ENCODE measurements around the gene ATE1. TPM values are rescaled to one million over a fixed set of nuclear protein-coding genes. Genes with fewer than 3 reads are reported as not detected.

ATE1 gene
- total RNA-seq, 1 donor from 2014 or later, result 6.9 TPM

- Histone ChIP-seq H3K27ac (no peak overlapping the region), H3K9me3 (no peaks in the 10 kb centered on the region), H3K27me3 (no peaks in the 10 kb centered on the region), H3K36me3 (peaks cover 0 to 13% of the 10 kb centered on the region in 2 donors), H3K4me1 (no peaks in the 10 kb centered on the region), H3K4me3 (no peak overlapping the region)
- intact Hi-C loops (cut with DNase I), result no loop called here
- TF ChIP-seq, protein P1, sequence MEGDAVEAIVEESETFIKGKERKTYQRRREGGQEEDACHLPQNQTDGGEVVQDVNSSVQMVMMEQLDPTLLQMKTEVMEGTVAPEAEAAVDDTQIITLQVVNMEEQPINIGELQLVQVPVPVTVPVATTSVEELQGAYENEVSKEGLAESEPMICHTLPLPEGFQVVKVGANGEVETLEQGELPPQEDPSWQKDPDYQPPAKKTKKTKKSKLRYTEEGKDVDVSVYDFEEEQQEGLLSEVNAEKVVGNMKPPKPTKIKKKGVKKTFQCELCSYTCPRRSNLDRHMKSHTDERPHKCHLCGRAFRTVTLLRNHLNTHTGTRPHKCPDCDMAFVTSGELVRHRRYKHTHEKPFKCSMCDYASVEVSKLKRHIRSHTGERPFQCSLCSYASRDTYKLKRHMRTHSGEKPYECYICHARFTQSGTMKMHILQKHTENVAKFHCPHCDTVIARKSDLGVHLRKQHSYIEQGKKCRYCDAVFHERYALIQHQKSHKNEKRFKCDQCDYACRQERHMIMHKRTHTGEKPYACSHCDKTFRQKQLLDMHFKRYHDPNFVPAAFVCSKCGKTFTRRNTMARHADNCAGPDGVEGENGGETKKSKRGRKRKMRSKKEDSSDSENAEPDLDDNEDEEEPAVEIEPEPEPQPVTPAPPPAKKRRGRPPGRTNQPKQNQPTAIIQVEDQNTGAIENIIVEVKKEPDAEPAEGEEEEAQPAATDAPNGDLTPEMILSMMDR (IDR thresholded peaks at IDR 0.05), result no peak
- no peak for DNase-seq (ENCODE audit: low spot score in 2 of 2)
These were observed 83.3 kb downstream of the ATE1 start for GRCh38 chr10:121844537-121844936.

GRCh38 chr10:121843379-121843778, 84.5 kb downstream of the ATE1 start:
- no peak overlapping the region for H3K27ac ChIP-seq
- no peak overlapping the region for H3K4me3 ChIP-seq
- H3K27me3 ChIP-seq, result no peaks in the 10 kb centered on the region
- intact Hi-C loops (cut with DNase I), result no loop called here
- no peaks in the 10 kb centered on the region for H3K4me1 ChIP-seq
- peaks cover 0 to 5% of the 10 kb centered on the region in 2 donors for H3K36me3 ChIP-seq
- DNase-seq (ENCODE audit: low spot score in 2 of 2), result no peak
- TF ChIP-seq, protein P1 (IDR thresholded peaks at IDR 0.05), result no peak
- H3K9me3 ChIP-seq, result no peaks in the 10 kb centered on the region

- no peak overlapping the region for H3K4me3 ChIP-seq
These were observed 86.0 kb downstream of the ATE1 start for GRCh38 chr10:121841862-121842261.

GRCh38 chr10:121838931-121839330, 88.9 kb downstream of the ATE1 start:
- no peak overlapping the region for H3K4me3 ChIP-seq
- H3K27ac ChIP-seq, result no peak overlapping the region
- intact Hi-C loops (cut with DNase I), result no loop called here
- H3K9me3 ChIP-seq, result no peaks in the 10 kb centered on the region
- no peaks in the 10 kb centered on the region for H3K27me3 ChIP-seq
- TF ChIP-seq, protein P1 (IDR thresholded peaks at IDR 0.05), result no peak
- no peaks in the 10 kb centered on the region for H3K36me3 ChIP-seq
- DNase-seq (ENCODE audit: low spot score in 2 of 2), result no peak
- H3K4me1 ChIP-seq, result no peaks in the 10 kb centered on the region

More at GRCh38 chr10:121841862-121842261, 86.0 kb downstream of the ATE1 start:
- Histone ChIP-seq H3K36me3 (peaks cover 0 to 5% of the 10 kb centered on the region in 2 donors), H3K9me3 (no peaks in the 10 kb centered on the region), H3K4me1 (no peaks in the 10 kb centered on the region), H3K27me3 (no peaks in the 10 kb centered on the region), H3K27ac (no peak overlapping the region)
- DNase-seq (ENCODE audit: low spot score in 2 of 2), result no peak
- TF ChIP-seq, protein P1 (IDR thresholded peaks at IDR 0.05), result no peak
- intact Hi-C loops (cut with DNase I), result no loop called here

- Histone ChIP-seq H3K4me1 (no peaks in the 10 kb centered on the region), H3K36me3 (no peaks in the 10 kb centered on the region), H3K9me3 (no peaks in the 10 kb centered on the region), H3K27me3 (no peaks in the 10 kb centered on the region), H3K27ac (no peak overlapping the region), H3K4me3 (no peak overlapping the region)
- DNase-seq (ENCODE audit: low spot score in 2 of 2), result no peak
- TF ChIP-seq, protein P1 (IDR thresholded peaks at IDR 0.05), result no peak
- intact Hi-C loops (cut with DNase I), result no loop called here
These were observed 89.7 kb downstream of the ATE1 start for GRCh38 chr10:121838149-121838548.

GRCh38 chr10:121836171-121836570, 91.7 kb downstream of the ATE1 start:
- no peak overlapping the region for H3K27ac ChIP-seq
- no peaks in the 10 kb centered on the region for H3K4me1 ChIP-seq
- intact Hi-C loops (cut with DNase I), result no loop called here
- H3K4me3 ChIP-seq, result no peak overlapping the region
- H3K36me3 ChIP-seq, result no peaks in the 10 kb centered on the region
- no peak for DNase-seq (ENCODE audit: low spot score in 2 of 2)
- TF ChIP-seq, protein P1 (IDR thresholded peaks at IDR 0.05), result no peak
- no peaks in the 10 kb centered on the region for H3K27me3 ChIP-seq
- H3K9me3 ChIP-seq, result no peaks in the 10 kb centered on the region

All from ascending aorta (tissue), 2 donors.